Renal cortex interstitium (tissue), 11 donors: ENCODE data around the gene DUS1L. TPM values are rescaled to one million over a fixed set of nuclear protein-coding genes. Genes with fewer than 3 reads are reported as not detected.

Experiments
- DNase-seq, 11 donors: peaks; one replicate each; pipeline ENCODE4 v3.0.0-alpha.2; 2013; ENCODE audit warnings: low read depth in 9 of 11, low spot score in 4 of 11; ENCODE audit errors: extremely low read depth in 1 of 11
- polyA plus RNA-seq, 3 donors: library from polyadenylated mRNA; unstranded; fragments of 120-200 nt; gene quantifications; one replicate each; pipeline ENCODE4 v1.2.1, GENCODE V29; 2013; ENCODE audit not compliant: insufficient read length in 3 of 3

The DUS1L gene
- polyA plus RNA-seq, 3 donors, result 66.2 to 92.0 (median 90.5) TPM

DNA sequence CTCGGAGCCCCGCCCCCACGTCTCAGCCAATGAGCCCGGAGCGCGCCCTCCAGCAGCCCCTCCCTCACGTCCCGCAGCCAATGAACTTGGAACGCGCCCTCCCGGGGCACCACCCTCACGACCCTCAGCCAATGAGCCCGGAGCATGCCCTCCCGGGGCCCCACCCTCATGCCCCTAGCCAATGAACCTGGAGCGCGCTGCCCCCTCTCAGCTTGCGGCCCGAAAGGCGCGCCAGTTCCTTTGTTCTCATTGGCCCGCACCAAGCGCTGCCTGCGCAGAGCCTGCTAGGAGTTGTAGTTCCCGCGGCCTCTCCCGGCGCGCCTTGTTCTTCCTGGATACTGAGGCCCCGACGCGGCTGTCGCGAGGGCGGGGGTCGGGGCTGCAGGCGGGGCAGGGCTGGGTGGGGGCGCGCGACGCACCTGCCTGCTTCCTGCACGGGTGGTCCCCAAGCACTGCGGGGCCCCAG is 42.6 kb downstream of the DUS1L start, which contains the start of gene LRRC45:
TSS of gene LRRC45 (plus strand) at position 325 of the 466 bp plus-strand sequence. CDS start 339 bp downstream, outside the sequence.
- peak; percentile 93 to 100 (median 99) for DNase-seq

DNA sequence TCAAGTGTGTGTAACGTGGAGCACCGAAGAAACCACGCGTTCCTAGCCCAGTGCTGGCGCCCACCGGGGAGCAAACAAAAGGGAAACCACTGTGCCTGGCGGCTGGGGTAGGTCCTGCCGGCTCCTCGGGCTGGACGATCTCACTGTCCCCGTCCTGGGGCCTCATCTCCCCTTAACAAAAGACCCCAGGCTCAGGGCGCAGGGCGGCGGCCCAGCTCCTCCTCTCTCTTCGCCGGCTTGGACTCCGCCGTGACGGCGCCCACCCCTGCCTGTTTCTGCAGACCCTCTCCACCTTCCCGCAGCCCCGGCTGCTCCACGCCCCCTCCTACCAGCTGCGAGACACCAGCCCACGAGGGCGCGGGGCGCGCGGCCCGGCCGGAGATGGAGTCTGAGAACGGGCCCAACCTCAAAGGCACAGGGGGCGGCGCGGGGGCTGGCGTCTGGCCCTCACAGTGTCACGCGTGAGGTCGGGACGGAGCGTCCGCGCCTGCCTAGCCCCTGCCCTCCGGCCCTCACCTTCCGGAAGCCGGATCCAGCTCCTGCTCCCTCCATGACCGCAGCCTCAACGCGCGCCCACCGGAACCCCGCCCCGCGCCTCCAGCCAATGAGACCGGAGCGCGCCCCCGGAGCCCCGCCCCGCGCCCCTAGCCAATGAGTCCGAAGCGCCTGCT is 43.2 kb downstream of the DUS1L start, which contains the start of gene CENPX:
TSS of gene CENPX (minus strand) at position 569 of the 671 bp plus-strand sequence. CDS start at position 552, 17 bp downstream.
- no peak for DNase-seq

DNA sequence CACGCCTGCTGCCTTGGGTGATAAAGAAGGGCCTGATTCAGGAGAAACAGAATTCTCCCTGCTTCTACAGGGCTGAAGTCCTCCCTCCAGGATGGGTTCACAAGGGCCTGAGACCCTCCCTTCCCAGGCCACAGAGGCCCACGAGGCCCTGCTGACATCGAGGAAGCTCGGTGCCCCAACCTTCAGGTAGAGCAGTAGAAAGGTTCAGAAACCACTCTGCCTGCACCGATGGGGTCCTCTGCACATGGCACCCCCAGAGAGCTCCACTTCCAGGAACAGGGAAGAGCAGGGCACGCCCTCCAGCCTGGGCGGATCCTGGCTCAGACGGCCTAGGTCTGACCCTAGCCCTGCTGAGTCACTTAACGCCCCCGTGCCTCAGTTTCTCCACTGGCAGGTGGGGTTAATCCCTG is 43.7 kb downstream of the DUS1L start:
- no peak for DNase-seq

DNA sequence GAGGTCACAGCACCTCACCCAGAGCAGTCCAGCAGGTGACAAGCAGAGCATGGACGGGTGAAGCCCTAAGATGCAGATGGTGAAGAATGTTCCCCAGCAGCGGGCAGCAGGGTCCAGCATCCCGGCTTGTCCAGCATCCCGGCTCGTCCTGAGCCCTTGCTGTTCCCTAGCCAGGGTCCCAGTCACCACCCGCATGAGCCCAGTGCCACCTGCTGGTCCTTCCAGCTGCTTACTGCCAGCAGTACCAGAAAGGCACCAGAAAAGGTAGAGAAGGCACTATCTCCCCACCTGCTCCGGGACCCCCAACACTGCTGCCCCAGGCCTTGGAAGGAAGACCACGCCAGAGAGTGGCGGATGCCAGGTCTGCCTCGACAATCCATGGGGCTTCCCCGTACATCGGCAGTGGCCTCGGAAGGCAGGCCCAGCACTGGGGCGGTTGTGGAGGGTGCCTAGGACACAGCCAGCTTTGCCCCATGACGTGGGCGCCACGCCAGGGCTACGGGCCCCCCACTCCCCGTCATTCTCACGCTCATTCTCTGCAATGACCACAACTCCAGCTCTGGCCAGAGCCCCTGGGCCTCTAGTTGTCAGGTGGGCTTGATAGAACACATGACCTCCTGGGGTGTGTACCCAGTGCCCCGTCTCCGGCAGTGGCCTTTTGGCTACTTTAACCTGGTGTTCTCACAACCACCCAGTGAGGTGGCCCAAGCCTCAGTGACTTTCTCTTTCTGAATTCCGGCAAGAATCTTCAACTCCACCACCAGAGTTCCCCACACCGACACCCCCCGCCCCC is 44.3 kb downstream of the DUS1L start:
- DNase-seq, result no peak

DNA sequence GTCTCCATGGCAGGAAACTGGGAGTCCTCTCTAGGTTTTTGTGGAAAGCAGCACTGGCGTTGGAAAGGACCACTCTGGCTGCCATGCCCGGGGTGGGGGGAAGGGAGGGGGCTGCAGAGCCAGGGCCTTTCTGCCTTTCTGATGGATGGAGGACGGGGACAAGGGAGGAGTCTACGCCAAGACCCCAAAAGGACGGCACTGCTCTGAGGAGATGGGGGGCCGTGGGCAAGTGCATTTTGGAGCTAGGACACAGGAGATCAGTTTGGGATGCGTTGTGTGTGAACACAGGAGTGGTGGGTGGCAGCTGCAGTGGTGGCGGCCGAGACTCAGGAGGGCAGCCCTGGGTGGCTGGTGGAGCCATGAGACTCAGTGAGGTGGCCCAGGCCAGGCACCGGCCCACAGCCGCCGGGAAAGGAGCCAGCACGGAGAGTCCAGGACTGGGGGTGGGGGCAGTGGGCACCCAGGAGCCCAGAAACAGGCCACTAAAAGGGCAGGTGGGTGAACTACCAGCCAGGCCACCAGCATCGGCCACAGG is 45.0 kb downstream of the DUS1L start:
- no peak for DNase-seq

DNA sequence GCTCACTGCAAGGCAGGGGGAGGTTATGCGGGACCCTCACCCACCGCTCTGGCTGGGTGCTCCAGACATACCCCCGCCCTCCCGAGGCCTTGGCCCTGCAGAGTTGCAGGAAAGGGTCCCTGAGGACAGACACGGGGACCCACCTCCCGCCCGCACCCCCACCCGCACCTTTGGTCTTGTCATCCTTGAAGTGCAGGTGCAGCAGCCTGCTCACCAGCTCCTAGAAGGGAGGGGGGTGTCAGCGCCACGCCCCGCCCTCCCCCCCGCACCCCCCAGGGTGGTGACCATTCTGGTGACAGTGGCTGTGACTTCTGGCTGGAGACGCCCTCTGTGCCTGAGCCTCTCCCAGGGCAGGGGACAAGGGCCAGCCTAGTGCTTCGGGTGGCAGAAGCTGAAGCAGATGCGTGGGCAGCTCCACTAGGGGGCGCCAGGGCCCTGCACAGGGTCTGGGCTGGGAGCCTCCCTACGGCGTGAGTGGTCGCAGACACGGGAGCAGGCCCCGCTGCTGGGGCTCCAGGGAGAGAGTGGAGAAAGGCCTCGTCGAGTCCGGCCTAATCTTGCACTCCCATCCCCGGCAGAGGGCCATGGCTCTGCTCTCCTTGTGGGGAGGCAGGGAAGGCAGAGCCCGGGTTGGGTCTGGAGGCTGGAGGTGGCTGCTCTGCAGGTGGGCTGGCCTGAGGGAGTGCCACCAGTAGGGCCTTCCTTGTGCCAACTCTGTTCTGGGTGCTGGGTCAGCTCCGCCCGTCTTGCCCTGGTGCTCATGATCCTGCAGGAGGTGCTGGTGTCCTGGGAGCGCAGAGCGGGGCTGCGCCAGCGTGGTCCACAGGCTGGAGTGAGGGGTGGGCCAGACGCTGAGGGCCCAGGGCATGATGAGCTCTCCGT is 45.7 kb downstream of the DUS1L start:
- no peak for DNase-seq

DNA sequence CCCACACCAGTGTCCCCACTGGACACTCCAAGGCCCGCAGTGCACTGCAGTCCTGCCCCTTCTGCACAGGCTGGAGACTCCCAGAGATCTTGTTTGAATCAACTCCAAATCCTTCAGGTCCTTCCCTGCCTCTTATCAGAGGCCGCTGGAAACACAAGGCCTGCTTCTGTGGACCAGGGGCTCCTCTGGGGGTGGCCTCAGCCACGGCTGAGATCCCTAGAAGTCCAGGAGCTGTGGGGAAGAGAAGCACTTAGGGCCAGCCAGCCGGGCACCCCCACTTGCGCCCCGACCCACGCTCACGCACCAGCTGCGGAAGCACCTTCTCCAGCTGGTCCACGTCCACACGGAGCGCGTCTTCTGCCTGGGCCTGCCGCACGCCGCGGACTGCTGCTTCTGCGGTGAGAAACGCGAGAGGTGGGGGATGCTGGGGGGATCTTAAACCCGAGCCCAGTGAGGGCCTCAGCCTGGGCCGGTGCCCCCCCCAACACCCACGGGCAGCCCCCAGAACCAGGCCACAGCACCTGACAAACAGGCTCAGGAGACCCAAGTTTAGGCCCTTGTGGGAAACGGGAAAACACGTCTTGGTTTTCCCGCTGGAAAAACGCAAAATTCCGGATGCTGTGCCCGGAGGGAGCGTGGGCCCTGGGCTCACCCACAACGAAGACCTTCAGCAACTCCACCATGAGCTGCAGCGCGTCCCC is 46.5 kb downstream of the DUS1L start:
- no peak for DNase-seq

DNA sequence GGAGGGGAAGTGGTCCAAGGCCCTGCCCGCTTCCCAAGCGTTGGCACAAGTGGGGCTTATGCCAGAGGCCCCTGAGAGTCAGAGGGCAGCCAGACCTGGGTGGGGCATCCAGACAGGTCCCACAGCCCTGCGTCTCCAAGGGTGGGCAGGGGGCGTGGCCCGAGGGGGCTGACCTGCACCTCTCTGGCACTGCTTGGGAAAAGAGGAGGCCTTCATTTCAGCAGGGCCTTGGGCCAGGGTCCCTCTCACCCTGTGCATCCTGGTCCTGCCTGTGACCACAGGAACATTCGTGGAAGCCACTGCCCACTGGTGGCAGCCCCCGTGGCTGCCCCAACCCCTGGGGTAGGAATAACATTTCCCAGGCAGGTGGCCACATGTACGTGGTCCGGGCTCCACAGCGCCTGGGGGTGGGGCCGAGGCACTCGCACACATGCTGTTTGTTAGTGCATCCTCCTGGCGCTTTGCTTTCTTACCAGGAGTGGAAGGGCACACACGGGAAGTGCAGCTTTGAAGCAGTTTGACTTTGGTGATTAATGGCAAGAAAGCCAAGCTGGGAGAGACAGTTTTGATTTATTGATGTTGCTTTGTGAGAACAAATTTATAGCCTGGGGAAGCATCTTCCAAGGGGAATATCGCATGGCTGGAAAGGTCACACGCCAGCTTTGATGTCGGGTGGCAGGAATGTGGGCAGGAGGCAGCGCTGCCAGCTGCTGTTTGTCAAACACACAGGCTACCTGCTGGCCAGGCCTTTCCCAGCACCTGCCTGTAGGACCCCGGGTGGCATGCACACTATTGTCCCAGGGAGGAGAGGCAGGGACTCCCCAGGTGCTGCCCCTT is 47.2 kb downstream of the DUS1L start:
- no peak for DNase-seq

DNA sequence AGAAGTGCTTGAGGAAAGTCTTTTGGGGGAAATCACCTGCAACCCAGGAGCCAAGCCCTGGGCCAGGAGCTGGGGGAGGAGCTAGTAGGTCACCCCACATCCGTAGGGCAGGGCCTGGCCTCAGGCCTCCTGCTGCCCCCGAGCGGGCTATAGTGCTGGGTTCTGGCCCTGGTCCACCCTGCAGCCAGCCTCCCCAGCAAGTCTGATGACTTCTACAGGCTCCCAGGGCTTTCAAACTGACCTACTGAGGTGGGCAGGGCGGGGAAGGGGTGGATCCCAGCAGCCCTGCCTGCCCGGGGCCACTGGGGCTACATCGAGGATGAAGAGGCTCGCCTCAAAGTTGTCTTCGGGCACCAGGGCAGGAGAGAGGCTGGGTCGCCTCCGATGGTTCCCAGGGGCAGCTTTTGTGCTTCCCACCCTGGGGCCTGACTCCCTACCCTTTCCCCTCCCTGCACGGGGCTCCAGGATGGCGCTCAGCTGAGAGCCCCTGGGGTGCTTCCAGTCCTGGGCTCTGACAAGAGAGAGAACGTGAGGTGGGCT is 47.9 kb downstream of the DUS1L start:
- DNase-seq, result no peak

DNA sequence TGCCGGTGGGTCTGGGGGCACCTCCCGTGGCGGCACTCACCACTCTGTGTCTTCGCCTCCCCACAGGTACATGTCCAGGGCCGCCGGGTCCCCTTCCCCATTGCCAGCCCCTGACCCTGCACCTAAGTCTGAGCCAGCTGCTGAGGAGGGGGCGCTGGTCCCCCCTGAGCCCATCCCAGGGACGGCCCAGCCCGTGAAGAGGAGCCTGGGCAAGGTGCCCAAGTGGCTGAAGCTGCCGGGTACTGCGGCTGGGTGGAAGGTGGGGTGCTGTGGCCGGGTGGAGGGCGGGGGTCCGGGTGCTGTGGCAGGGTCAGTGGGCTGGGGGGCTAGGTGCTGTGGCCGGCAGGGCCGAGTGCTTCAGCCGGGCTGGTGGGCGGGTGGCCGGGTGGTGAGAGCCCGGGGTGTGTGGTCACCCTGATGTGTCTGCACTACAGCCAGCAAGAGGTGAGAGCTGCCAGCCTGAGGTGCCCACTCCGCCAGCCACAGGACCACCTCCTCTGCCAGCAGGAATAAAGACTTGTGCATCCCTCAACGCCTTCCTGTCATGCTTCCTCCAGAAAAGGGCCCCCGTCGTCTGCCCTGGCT is 48.6 kb downstream of the DUS1L start:
- no peak for DNase-seq

DNA sequence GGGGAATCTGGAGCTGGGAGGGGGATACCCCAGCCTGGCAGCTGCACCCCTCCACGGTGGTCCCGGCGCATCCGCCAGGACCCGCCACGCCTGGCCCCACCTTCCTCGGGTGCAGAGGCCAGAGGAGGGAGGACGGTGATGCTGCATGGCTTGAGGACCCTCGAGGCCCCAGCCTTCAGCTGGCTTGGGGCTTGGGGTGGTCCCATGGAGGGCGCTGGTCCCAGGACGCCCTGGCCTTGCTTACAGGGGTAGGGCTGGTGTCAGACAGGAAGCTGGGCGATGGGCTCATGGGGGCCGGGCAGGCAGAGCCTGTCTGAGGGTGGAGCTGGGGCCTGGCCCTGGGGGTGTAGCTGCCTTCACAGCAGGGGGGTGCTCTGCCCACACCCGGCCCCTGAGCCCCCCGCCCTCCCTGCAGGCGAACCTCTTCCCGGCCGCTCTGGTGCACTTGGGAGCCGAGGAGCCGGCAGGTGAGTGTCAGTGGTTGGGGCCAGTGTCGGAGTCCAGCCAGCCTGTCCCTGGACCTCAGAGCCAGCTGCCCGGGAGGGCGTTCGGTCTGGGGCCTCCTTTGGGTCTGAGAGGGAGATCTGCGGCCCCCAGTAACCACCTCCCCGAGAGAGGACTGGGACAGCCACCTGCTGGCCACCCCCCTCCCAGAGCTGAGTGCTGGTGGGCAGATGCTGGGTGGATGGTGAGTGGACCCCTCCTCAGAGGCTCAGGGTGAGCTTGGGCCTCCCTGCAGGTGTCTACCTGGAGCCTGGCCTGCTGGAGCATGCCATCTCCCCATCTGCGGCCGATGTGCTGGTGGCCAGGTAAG is 49.3 kb downstream of the DUS1L start:
- no peak for DNase-seq

DNA sequence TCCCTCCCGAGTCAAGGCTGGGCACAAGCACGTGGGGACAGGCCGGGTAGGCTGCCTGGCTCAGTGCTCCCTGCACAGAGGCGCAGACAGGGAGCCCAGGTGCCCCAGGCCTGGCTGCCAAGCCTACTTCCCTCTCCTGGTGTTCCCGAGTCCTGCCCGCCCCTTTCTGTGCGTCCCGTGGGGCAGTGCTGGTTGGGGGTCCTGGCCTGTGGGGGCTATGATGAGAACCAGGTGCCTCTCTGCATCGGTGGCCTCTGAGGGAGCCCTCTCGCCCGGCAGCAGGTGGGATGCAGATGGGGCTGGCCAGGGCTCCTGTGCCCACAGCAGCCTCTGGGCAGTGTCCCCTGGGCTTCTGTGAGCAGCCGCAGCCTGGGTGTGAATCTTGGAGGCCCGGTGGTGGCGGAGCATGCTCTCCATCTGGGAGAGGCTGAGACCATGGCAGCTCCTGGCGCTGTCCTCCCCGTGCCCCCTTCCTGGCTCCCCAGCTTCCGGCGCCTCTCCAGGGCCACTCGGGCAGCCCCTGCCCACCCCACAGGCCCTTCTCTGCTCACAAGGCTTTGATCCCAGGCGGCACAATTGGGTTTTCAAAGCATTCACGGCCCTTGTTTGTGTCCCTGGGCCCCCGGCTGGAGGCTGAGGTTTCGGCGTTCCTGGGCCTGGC is 50.2 kb downstream of the DUS1L start:
- no peak for DNase-seq

DNA sequence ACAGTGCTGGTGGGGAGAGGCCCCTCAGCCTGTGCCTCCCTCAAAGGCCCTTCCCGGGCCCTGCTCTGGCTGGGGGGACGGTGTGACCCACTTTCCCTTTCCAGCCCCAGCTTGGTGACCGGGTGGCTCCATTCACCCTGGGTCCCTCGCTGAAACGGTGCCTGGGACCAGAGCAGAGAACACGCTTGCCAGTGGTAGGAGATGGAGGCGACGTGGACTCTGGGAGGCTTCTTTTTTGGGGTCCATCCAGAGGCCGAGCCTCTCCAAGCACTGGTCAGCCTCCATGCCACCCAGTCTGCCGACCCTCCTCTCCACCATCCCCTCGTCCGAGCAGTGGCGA is 50.7 kb downstream of the DUS1L start:
- DNase-seq, result no peak

DNA sequence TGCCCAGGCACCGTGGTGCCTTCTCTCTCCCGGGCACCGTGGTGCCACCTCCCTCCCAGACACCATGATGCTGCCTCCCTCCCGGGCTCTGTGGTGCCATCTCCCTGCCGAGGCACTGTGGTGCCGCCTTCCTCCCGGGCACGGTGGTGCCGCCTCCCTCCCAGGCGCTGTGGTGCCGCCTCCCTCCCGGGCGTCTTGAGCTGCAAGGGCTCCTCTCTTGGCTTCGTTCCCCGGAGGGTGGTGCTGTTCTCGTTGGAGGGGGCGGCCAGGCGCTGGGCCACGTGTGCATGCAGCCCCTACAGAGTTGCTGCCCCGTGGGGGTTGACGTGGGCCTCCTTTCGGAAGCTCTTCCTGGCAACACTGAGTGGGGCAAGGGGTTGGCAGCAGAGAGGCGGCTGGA is 51.2 kb downstream of the DUS1L start:
- DNase-seq, result no peak

DNA sequence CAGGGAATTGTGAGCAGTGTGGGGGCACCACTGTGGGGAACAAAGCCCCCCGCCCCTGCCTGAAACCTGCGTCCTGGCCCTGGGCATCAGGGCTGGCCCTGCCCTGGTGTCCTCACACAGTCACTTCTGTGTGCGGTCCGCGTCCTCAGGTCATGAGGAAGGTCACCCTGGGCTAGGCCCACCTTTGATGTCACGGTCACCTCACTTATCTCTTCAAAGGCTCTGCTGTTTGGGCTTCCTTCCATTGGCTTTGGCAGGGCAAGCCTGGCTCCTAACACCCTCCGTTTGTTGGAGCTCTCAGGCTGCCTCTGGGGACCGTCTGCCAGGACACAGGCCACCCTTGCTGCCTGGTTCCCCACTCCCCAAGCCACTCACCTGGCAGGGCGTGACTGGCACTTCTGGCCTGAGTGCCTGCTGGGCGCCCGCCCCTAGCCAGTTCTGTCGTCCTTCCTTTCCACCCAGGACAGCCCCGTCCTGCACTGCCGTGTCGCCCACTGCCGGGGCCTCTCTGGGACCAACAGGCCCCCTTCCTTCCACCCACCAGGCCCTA is 51.8 kb downstream of the DUS1L start:
- no peak for DNase-seq

DNA sequence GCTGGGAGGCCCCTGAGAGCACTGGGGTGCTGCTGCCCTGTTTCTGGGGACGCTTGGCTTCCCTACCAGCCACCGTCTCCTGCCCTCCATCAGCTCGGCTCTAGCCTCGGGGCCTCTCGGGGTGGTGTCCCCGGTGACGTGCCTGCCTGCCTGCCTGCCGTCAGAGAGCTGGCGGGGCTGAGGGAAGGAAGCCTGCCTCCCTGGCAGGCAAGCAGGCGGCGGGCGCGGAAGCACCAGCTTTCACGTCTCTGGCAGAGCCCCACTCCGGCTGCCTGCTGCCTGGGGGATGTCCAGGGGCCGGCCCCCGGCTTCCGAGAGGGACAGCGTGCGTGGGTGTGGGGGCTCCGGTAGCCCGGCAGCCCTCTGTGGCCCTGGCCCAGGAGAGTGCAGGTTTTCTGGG is 52.3 kb downstream of the DUS1L start:
- DNase-seq, result no peak
